Thoracic aorta (tissue), 2 donors: ENCODE data around the gene ZFP57. TPM values are rescaled to one million over a fixed set of nuclear protein-coding genes. Genes with fewer than 3 reads are reported as not detected.
A peak's percentile ranks its signal among the peaks of the same experiment; 100 is the strongest.

Experiments used
- ATAC-seq: fragments of 150-250 bp; one replicate; pipeline ENCODE4 v1.8.0; 2017; ENCODE audit warnings: low read depth; ENCODE audit not compliant: insufficient number of reproducible peaks, low FRiP score
- DNase-seq: peaks from one replicate; pipeline ENCODE4 v3.0.0-alpha.2; 2020; ENCODE audit warnings: low spot score
- H3K27ac ChIP-seq, 2 donors: fragments of 200-600 bp; sonication (generic); 1 replicate in 1 of 2; 2 replicates in 1 of 2; pipeline ENCODE4 v1.5.1; 2016; ENCODE audit warnings: mild to moderate bottlenecking in 2 of 2, moderate library complexity in 2 of 2
- H3K27me3 ChIP-seq: fragments of 200-600 bp; sonication (generic); replicated peaks from 2 replicates; pipeline ENCODE4 v1.6.0; 2016; ENCODE audit warnings: mild to moderate bottlenecking; ENCODE audit not compliant: insufficient read depth
- H3K36me3 ChIP-seq: fragments of 200-600 bp; sonication (generic); one replicate; pipeline ENCODE4 v1.5.1; 2016
- H3K4me1 ChIP-seq, 2 donors: fragments of 200-600 bp; sonication (generic); 1 replicate in 1 of 2; 2 replicates in 1 of 2; pipeline versions ENCODE4 v1.5.1 to v1.6.0; 2016; ENCODE audit warnings: low read depth in 2 of 2, mild to moderate bottlenecking in 1 of 2; ENCODE audit not compliant: control insufficient read depth in 1 of 2
- H3K4me3 ChIP-seq: fragments of 200-600 bp; sonication (generic); 2 replicates; pipeline ENCODE4 v1.5.1; 2016; ENCODE audit warnings: mild to moderate bottlenecking
- H3K9me3 ChIP-seq: fragments of 200-600 bp; sonication (generic); 2 replicates; pipeline ENCODE4 v1.5.1; 2016
- total RNA-seq, 2 donors: library from RNA; depleted of rRNA; stranded (reverse); fragments of >200 nt; gene quantifications; one replicate each; pipeline versions ENCODE4 v1.1.0 to v1.2.3, GENCODE V29; 2016
- TF ChIP-seq, protein P1 (sequence below): fragments of 200-600 bp; sonication (generic); IDR thresholded peaks from one replicate; pipeline ENCODE4 v1.5.1; 2019; ENCODE audit warnings: antibody characterized with exemption

The ZFP57 gene
- total RNA-seq, 2 donors from 2014 or later: 3.2 TPM; not detected in 1

- no peak for ATAC-seq
- Histone ChIP-seq H3K4me3 (no peak overlapping the region), H3K4me1 (peaks cover 3 to 13% of the 10 kb centered on the region in 2 donors), H3K27ac (no peak overlapping the region), H3K36me3 (no peaks in the 10 kb centered on the region), H3K9me3 (no peaks in the 10 kb centered on the region), H3K27me3 (no peaks in the 10 kb centered on the region)
- DNase-seq: no peak
- TF ChIP-seq, protein P1, sequence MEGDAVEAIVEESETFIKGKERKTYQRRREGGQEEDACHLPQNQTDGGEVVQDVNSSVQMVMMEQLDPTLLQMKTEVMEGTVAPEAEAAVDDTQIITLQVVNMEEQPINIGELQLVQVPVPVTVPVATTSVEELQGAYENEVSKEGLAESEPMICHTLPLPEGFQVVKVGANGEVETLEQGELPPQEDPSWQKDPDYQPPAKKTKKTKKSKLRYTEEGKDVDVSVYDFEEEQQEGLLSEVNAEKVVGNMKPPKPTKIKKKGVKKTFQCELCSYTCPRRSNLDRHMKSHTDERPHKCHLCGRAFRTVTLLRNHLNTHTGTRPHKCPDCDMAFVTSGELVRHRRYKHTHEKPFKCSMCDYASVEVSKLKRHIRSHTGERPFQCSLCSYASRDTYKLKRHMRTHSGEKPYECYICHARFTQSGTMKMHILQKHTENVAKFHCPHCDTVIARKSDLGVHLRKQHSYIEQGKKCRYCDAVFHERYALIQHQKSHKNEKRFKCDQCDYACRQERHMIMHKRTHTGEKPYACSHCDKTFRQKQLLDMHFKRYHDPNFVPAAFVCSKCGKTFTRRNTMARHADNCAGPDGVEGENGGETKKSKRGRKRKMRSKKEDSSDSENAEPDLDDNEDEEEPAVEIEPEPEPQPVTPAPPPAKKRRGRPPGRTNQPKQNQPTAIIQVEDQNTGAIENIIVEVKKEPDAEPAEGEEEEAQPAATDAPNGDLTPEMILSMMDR: no peak
Measured at GRCh38 chr6:29661071-29661470, 19.9 kb downstream of the ZFP57 start.

DNA sequence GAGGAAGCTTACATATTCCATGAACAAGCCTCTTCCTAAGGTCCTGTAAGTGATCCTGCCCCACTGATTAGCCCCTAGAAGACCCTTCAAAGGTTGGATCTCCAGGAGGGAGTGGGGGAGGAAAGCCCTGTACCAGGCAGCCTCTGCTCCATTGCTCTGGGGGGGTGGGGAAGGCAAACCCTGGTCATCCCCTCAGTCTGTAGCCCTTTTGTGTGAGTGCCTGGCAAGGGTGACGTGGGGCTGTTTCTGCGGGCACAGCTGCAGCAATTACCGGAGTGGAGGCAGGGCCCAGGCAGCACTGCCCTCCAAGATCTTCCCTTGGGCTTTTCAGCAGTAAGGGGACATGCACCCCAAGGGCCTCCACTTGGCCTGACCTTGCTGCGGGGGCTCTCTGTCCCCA is 24.2 kb downstream of the ZFP57 start, which contains the start of gene MOG:
TSS of gene MOG (plus strand) at position 295 of the 400 bp plus-strand sequence. CDS start 118 bp downstream, outside the sequence.
- ATAC-seq (no peak), DNase-seq (no peak)
- TF ChIP-seq, protein P1: no peak
- Histone ChIP-seq H3K9me3 (no peaks in the 10 kb centered on the region), H3K4me3 (no peak within 1 kb of the TSS), H3K27ac (peak within 1 kb of the TSS; percentile 80), H3K36me3 (no peaks in the 10 kb centered on the region), H3K4me1 (peaks cover 11 to 27% of the 10 kb centered on the region in 2 donors), H3K27me3 (no peaks in the 10 kb centered on the region)

- TF ChIP-seq, protein P1: no peak
- no peaks in the 10 kb centered on the region for H3K27me3 ChIP-seq
- H3K27ac ChIP-seq: peak overlapping the region; percentile 80
- ATAC-seq (peak; percentile 61), DNase-seq (no peak)
- H3K9me3 ChIP-seq: no peaks in the 10 kb centered on the region
- H3K36me3 ChIP-seq: no peaks in the 10 kb centered on the region
- peaks cover 11 to 27% of the 10 kb centered on the region in 2 donors for H3K4me1 ChIP-seq
- no peak overlapping the region for H3K4me3 ChIP-seq
Measured at GRCh38 chr6:29656157-29656556, 24.8 kb downstream of the ZFP57 start.

DNA sequence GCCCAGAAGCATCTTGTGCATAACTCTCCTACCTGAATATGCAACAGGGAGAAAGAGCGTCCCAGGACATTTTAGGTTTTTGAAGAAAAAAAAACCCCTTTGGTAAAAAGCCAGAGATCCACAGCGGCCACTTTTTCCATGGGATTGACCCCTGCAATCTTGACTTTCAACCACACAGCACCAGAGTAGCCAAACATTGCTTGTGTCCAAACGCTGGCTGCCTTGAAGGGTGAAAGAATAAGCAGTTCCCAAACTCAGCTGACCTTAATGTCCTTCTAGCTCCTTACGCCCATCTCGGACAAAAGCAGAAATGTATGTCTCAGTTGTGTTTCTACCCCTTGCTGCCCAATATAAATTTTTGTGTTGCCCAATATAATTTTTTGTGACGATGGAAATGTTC is 25.3 kb downstream of the ZFP57 start:
- H3K27me3 ChIP-seq: no peaks in the 10 kb centered on the region
- no peaks in the 10 kb centered on the region for H3K9me3 ChIP-seq
- H3K36me3 ChIP-seq: no peaks in the 10 kb centered on the region
- TF ChIP-seq, protein P1: no peak
- no peak overlapping the region for H3K4me3 ChIP-seq
- peak overlapping the region; percentile 80 for H3K27ac ChIP-seq
- H3K4me1 ChIP-seq: peaks cover 11 to 27% of the 10 kb centered on the region in 2 donors
- ATAC-seq: no peak
- DNase-seq: no peak

DNA sequence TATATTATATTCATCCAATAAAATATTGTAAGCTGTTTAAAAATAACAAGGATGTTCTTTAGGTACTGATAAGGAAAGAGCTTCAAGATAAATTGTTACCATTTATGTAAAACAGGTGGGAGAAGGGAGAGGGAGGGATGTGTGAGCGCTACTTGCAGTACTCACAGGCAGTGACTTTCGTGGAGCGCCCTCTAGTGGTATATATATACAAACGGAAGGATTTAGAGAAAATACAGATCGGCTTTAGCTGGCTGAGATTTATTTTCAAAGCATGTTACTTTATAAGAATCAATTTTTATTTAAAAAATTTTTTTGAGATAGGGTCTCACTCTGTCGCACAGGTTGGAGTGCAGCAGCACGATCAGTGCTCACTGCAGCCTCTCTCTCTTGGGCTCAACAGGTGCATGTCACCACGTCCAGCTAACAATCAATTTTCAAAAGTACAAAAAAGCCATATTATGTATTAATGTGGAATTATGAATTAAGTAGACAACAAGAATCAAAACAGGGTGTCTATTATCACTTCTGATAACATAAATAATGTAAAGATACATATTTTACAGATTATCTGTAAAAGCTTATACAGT is 27.4 kb downstream of the ZFP57 start:
- H3K4me1 ChIP-seq: peaks cover 11 to 37% of the 10 kb centered on the region in 2 donors
- H3K36me3 ChIP-seq: no peaks in the 10 kb centered on the region
- no peak overlapping the region for H3K4me3 ChIP-seq
- H3K27me3 ChIP-seq: no peaks in the 10 kb centered on the region
- no peaks in the 10 kb centered on the region for H3K9me3 ChIP-seq
- TF ChIP-seq, protein P1: peak; percentile 76
- H3K27ac ChIP-seq: no peak overlapping the region
- ATAC-seq (no peak), DNase-seq (no peak)
